Stimulated activated CD4-positive, alpha-beta T cell treated with anti-CD3 and anti-CD28 coated beads, Interleukin-2, amount 100 ng/mL, for 4 hours (primary cell): ENCODE data around the gene CXCL9.
"Not testable (repeated sequence)": the region's sequence is repeated elsewhere in the genome, so short reads cannot be mapped to it uniquely, and the experiment has no call there.

Experiments
- DNase-seq: peaks from one replicate; pipeline ENCODE4 v3.0.0-alpha.2; 2020; ENCODE audit warnings: low read depth

Gene CXCL9

DNA sequence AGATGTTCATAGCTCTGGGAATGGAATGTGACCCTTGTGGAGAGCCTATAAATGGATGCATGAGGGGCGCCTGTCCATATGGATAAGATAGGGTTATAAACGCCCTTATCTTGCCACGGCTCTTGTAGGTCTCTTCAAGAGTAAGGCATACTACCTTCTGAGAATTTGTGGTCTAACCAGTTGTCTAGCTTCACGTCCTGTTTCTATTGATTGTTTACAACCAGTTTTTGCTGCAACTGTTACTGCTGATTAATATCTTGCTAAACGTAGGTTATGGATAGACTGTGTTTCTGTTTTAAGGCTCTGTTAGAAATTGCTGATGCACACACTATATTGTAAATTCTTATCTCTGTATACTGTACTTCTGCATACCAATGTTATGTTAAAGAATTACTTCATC, 52.5 kb downstream of the CXCL9 start:
- DNase-seq = not testable (repeated sequence)

DNA sequence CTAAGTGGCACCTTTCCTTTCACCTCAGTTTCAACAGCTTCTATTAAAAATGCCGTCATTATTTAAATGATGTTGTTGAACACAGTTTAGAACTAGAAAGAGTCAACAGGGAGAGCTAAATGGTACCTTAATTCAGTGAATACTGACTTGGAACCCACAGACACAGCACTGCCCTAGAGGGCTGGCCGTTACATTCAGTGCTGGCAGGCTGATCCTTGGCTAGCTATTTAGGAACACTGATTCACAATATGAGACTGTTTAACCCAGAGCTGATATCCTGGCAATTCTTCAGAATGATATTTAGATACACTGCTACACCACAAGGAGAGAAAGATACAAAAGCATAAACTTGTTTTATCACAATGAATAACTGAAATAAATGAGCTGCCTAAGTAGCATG, 53.8 kb downstream of the CXCL9 start:
- no peak for DNase-seq
